WTC11 (cell line): ENCODE results near the gene MRPL9. TPM values are rescaled to one million over a fixed set of nuclear protein-coding genes. Genes with fewer than 3 reads are reported as not detected.

Source experiments
- ATAC-seq: fragments of 200-7000 bp; cut with Tn5 transposase; 2 replicates; pipeline ENCODE4 v1.10.0; 2021; ENCODE audit warnings: mild to moderate bottlenecking, moderate library complexity
- CTCF ChIA-PET: fragments of 300-600 bp; sonication (Branson Sonifier 250); formaldehyde crosslinking; loops from one replicate; lab custom pipeline; 2021; ENCODE audit warnings: antibody characterized with exemption; lab: Charles Lee
- POLR2A ChIA-PET: fragments of 350-600 bp; sonication (Branson Sonifier 250); formaldehyde crosslinking; loops from one replicate; lab custom pipeline; 2021; ENCODE audit warnings: antibody characterized with exemption; lab: Charles Lee
- DNase-seq: peaks from one replicate; pipeline ENCODE4 v3.0.0; 2021; ENCODE audit warnings: low spot score
- H3K27ac Mint-ChIP-seq: 2 replicates; pipeline ENCODE4 v1.8.0; 2021; ENCODE audit warnings: mixed read lengths
- H3K27me3 Mint-ChIP-seq: 2 replicates; pipeline ENCODE4 v1.8.0; 2021; ENCODE audit warnings: low read depth, mild to moderate bottlenecking, moderate library complexity, mixed read lengths
- H3K36me3 Mint-ChIP-seq: 2 replicates; pipeline ENCODE4 v1.8.0; 2021; ENCODE audit warnings: mixed read lengths
- H3K4me1 Mint-ChIP-seq: 2 replicates; pipeline ENCODE4 v1.8.0; 2022; ENCODE audit warnings: mixed read lengths
- H3K4me3 Mint-ChIP-seq: 2 replicates; pipeline ENCODE4 v1.8.0; 2021; ENCODE audit warnings: mild to moderate bottlenecking, moderate library complexity, mixed read lengths
- H3K9me3 Mint-ChIP-seq: 2 replicates; pipeline ENCODE4 v1.8.0; 2021; ENCODE audit warnings: mixed read lengths
- AFF4 ChIP-seq: sonication (generic); formaldehyde crosslinking; IDR thresholded peaks from 2 replicates; pipeline ENCODE4 v1.8.1; 2023; ENCODE audit warnings: mild to moderate bottlenecking, missing genetic modification reagents, borderline replicate concordance
- CREM ChIP-seq: sonication (generic); formaldehyde crosslinking; IDR thresholded peaks from 2 replicates; pipeline ENCODE4 v1.8.1; 2022; ENCODE audit warnings: mild to moderate bottlenecking, missing genetic modification reagents, moderate library complexity
- CTCF ChIP-seq: fragments of 200-600 bp; IDR thresholded peaks from 2 replicates; pipeline ENCODE4 v1.8.0; 2022; ENCODE audit warnings: antibody characterized with exemption
- ERG ChIP-seq: fragments of 250-450 bp; sonication (Bioruptor Pico); IDR thresholded peaks from 2 replicates; pipeline ENCODE4 v1.8.0; 2021; ENCODE audit warnings: mild to moderate bottlenecking
- FOXJ3 ChIP-seq: sonication (generic); formaldehyde crosslinking; IDR thresholded peaks from 2 replicates; pipeline ENCODE4 v1.9.0; 2021; ENCODE audit warnings: missing genetic modification reagents, mild to moderate bottlenecking, borderline replicate concordance
- FOXK1 ChIP-seq: sonication (generic); formaldehyde crosslinking; IDR thresholded peaks from 2 replicates; pipeline ENCODE4 v1.8.0; 2022; ENCODE audit warnings: mild to moderate bottlenecking, moderate library complexity, missing genetic modification reagents
- FOXP4 ChIP-seq: sonication (generic); formaldehyde crosslinking; IDR thresholded peaks from 2 replicates; pipeline ENCODE4 v1.8.0; 2022; ENCODE audit warnings: mild to moderate bottlenecking, missing genetic modification reagents
- JUN ChIP-seq: sonication (generic); formaldehyde crosslinking; IDR thresholded peaks from 2 replicates; pipeline ENCODE4 v1.8.0; 2023; ENCODE audit warnings: mild to moderate bottlenecking, missing genetic modification reagents
- PRDM15 ChIP-seq: sonication (generic); formaldehyde crosslinking; IDR thresholded peaks from 2 replicates; pipeline ENCODE4 v1.8.0; 2022; ENCODE audit warnings: missing genetic modification reagents
- PREB ChIP-seq: sonication (generic); formaldehyde crosslinking; IDR thresholded peaks from 2 replicates; pipeline ENCODE4 v1.8.1; 2022; ENCODE audit warnings: mild to moderate bottlenecking, missing genetic modification reagents, moderate library complexity, borderline replicate concordance
- RELA ChIP-seq: sonication (generic); formaldehyde crosslinking; IDR thresholded peaks from 2 replicates; pipeline ENCODE4 v1.8.1; 2022; ENCODE audit warnings: missing genetic modification reagents, mild to moderate bottlenecking, borderline replicate concordance
- ZNF423 ChIP-seq: fragments of 250-450 bp; sonication (Bioruptor Pico); IDR thresholded peaks from 2 replicates; pipeline ENCODE4 v2.1.2; 2022; ENCODE audit warnings: mild to moderate bottlenecking, moderate library complexity
- ZNF671 ChIP-seq: fragments of 250-450 bp; sonication (Bioruptor Pico); IDR thresholded peaks from 2 replicates; pipeline ENCODE4 v1.8.0; 2021; ENCODE audit warnings: mild to moderate bottlenecking
- total RNA-seq: library from RNA; stranded (reverse); gene quantifications from 3 replicates; pipeline ENCODE4 v1.2.3, GENCODE V29; 2021

MRPL9 gene
- total RNA-seq, 1 experiment from 2014 or later, result 99.3 TPM

GRCh38 chr1:151715726-151716404, 47.4 kb downstream of the MRPL9 start:
- DNase-seq, result peak; percentile 67
- Mint-ChIP-seq H3K36me3 (no peaks in the 10 kb centered on the region), H3K27me3 (peaks cover 54% of the 10 kb centered on the region), H3K9me3 (no peaks in the 10 kb centered on the region), H3K4me3 (peak overlapping the region; percentile 75), H3K4me1 (peaks cover 25% of the 10 kb centered on the region), H3K27ac (no peak overlapping the region)
- POLR2A ChIA-PET, result interaction anchor here (0.6 to 2.1 kb wide), 4 partner anchors 13 to 205 kb away, joined by 3 to 7 read pairs (median 4); partner anchors contain the start of genes C2CD4D, CGN and TDRKH
- no peak for TF ChIP-seq FOXK1
- TF ChIP-seq FOXJ3, result no peak
- TF ChIP-seq AFF4 (CRISPR knock-in tag), result no peak
- TF ChIP-seq ZNF671 (CRISPR knock-in tag), result no peak
- no peak for TF ChIP-seq JUN (CRISPR knock-in tag)
- peak; percentile 51; the same call in 1 of the 2 replicates for TF ChIP-seq CTCF
- TF ChIP-seq CREM (CRISPR knock-in tag), result no peak
- no peak for TF ChIP-seq FOXP4 (CRISPR knock-in tag)
- no peak for TF ChIP-seq ERG (CRISPR knock-in tag)
- no peak for TF ChIP-seq PRDM15 (CRISPR knock-in tag)
- peak; percentile 67; the same call in 1 of the 2 replicates for TF ChIP-seq ZNF423 (CRISPR knock-in tag)
- TF ChIP-seq RELA, result no peak
- no peak for TF ChIP-seq PREB
- ATAC-seq, result peak; percentile 68
- CTCF ChIA-PET, result interaction anchor here (0.7 to 3.9 kb wide), 18 partner anchors 8 to 288 kb away, joined by 3 to 48 read pairs (median 4); partner anchors contain the start of genes CGN and SNX27
